Measurements from ENCODE around the gene PBX1. TPM values are rescaled to one million over a fixed set of nuclear protein-coding genes. Genes with fewer than 3 reads are reported as not detected.
"Not testable (repeated sequence)": the region's sequence is repeated elsewhere in the genome, so short reads cannot be mapped to it uniquely, and the experiment has no call there.

The PBX1 gene
- total RNA-seq, 1 donor from 2014 or later: 29.7 TPM

DNA sequence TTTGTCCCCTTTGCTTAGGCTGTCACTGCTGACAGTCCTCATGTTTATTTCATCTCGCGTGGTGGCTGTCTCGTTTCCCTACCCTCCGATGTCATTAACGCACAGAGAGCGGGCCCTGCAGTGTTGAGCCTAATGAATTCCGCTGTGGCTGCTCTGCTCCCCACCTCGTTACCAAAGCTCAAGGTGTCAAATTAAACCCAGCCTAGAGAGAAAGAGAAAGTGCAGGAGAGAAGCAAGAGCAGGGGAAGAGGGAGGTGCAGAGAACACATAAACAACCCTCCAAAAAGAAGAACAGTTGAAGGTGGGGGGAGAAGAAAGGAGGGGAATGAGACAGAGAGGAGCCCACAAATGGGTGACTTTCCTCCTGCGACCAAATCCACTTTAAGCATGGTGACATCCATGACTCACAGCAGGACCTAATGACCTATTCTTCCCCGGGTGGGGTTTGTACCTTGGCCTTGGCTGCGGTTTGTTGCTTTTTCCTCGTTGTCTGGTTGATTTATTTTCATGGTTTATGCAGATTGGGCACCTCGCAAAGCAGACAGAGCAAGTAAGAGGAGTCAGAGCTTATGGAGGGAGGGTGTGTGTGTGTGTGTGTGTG, 92.5 kb downstream of the PBX1 start:
- H3K9me3 Mint-ChIP-seq (ENCODE audit: unreplicated experiment): no peaks in the 10 kb centered on the region
- no peaks in the 10 kb centered on the region for H3K36me3 Mint-ChIP-seq (ENCODE audit: unreplicated experiment)
- H3K4me3 Mint-ChIP-seq (ENCODE audit: unreplicated experiment): no peak overlapping the region
- TF ChIP-seq, protein P1, sequence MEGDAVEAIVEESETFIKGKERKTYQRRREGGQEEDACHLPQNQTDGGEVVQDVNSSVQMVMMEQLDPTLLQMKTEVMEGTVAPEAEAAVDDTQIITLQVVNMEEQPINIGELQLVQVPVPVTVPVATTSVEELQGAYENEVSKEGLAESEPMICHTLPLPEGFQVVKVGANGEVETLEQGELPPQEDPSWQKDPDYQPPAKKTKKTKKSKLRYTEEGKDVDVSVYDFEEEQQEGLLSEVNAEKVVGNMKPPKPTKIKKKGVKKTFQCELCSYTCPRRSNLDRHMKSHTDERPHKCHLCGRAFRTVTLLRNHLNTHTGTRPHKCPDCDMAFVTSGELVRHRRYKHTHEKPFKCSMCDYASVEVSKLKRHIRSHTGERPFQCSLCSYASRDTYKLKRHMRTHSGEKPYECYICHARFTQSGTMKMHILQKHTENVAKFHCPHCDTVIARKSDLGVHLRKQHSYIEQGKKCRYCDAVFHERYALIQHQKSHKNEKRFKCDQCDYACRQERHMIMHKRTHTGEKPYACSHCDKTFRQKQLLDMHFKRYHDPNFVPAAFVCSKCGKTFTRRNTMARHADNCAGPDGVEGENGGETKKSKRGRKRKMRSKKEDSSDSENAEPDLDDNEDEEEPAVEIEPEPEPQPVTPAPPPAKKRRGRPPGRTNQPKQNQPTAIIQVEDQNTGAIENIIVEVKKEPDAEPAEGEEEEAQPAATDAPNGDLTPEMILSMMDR (IDR thresholded peaks at IDR 0.05): no peak
- no peak for DNase-seq (ENCODE audit: extremely low spot score, unreplicated experiment)
- H3K4me1 Mint-ChIP-seq (ENCODE audit: unreplicated experiment): peaks cover 21% of the 10 kb centered on the region
- no peaks in the 10 kb centered on the region for H3K27me3 Mint-ChIP-seq (ENCODE audit: unreplicated experiment)
- H3K27ac Mint-ChIP-seq (ENCODE audit: unreplicated experiment): no peak overlapping the region

DNA sequence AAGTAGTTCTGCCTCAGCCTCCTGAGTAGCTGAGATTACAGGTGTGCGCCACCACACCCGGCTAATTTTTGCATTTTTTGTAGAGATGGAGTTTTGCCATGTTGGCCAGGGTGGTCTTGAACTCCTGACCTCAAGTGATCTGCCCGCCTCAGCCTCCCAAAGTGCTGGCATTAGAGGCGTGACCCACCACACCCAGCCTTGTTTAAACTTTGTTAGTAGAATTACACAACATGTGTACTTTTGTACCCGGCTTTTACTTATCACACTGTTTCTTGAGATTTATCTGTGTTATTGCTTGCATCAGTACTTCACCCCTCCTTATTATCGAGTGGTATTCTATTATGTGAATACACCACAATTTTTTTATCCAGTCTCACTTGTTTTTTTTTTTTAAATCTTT, 94.0 kb downstream of the PBX1 start:
- H3K27ac Mint-ChIP-seq (ENCODE audit: unreplicated experiment); H3K4me3 Mint-ChIP-seq (ENCODE audit: unreplicated experiment); H3K36me3 Mint-ChIP-seq (ENCODE audit: unreplicated experiment); H3K9me3 Mint-ChIP-seq (ENCODE audit: unreplicated experiment); DNase-seq (ENCODE audit: extremely low spot score, unreplicated experiment); H3K27me3 Mint-ChIP-seq (ENCODE audit: unreplicated experiment): not testable (repeated sequence)
- H3K4me1 Mint-ChIP-seq (ENCODE audit: unreplicated experiment): peaks cover 19% of the 10 kb centered on the region

DNA sequence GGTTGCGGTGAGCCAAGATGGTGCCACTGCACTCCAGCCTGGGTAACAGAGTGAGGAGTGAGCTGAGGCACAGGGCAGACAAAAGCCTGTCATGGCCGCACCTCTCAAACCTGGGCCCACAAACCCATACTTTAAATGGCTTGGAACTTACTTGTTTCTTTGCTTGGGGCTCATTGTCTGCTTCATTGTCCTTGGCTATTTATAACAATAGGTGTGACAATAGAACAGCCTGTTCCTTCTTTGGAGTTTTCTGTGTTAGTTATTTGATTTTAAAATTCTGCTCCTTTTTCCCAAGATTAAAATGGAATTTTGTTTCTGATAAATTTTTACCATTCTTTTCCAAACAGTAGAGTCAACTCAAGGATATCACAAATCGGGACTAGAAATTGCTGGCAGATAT, 94.7 kb downstream of the PBX1 start:
- peaks cover 16% of the 10 kb centered on the region for H3K4me1 Mint-ChIP-seq (ENCODE audit: unreplicated experiment)
- no peak overlapping the region for H3K27ac Mint-ChIP-seq (ENCODE audit: unreplicated experiment)
- H3K27me3 Mint-ChIP-seq (ENCODE audit: unreplicated experiment): no peaks in the 10 kb centered on the region
- H3K9me3 Mint-ChIP-seq (ENCODE audit: unreplicated experiment): no peaks in the 10 kb centered on the region
- no peaks in the 10 kb centered on the region for H3K36me3 Mint-ChIP-seq (ENCODE audit: unreplicated experiment)
- DNase-seq (ENCODE audit: extremely low spot score, unreplicated experiment): no peak
- TF ChIP-seq, protein P1 (IDR thresholded peaks at IDR 0.05): no peak
- no peak overlapping the region for H3K4me3 Mint-ChIP-seq (ENCODE audit: unreplicated experiment)

DNA sequence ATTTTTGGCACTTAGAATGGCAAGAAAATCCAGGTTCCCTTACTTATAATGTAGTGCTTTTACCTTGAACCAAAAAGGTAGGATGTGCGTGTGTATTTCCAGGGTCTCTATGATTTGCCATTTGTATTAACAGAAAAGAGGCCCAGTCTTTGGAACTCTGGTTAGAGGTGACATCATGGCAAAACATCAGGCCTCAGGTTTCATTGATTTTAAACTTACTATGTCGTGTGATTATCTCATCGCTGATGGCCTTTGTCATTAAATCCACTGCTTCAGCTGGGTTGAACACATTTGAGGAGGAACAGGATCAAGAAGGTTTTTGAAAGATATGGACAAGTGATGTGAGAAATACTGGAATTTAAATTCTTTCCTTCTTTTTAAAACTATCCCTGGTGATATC, 95.2 kb downstream of the PBX1 start:
- TF ChIP-seq, protein P1 (IDR thresholded peaks at IDR 0.05): no peak
- Mint-ChIP-seq H3K36me3 (ENCODE audit: unreplicated experiment) (no peaks in the 10 kb centered on the region), H3K4me3 (ENCODE audit: unreplicated experiment) (no peak overlapping the region), H3K27ac (ENCODE audit: unreplicated experiment) (no peak overlapping the region), H3K27me3 (ENCODE audit: unreplicated experiment) (no peaks in the 10 kb centered on the region), H3K9me3 (ENCODE audit: unreplicated experiment) (no peaks in the 10 kb centered on the region), H3K4me1 (ENCODE audit: unreplicated experiment) (peaks cover 14% of the 10 kb centered on the region)
- DNase-seq (ENCODE audit: extremely low spot score, unreplicated experiment): no peak

DNA sequence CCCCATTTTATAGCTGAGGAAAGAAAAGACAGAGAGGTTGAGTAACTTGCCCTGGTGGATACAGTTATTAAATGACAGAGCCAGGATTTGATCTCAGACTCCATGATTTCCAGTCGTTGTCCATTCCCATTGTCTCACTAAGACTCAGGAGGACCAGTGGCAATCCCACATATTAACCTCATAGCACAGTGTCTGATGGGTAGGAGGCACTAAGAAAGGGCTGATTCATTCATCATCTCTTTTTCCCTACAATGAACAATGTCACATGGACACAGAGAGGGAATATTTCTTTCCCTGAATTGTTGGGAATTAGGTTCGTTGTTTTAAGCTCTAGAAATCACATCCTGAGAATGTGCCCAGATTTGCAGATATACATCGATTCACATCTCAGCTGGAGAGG, 99.9 kb downstream of the PBX1 start:
- H3K4me3 Mint-ChIP-seq (ENCODE audit: unreplicated experiment): no peak overlapping the region
- H3K4me1 Mint-ChIP-seq (ENCODE audit: unreplicated experiment): no peaks in the 10 kb centered on the region
- no peak overlapping the region for H3K27ac Mint-ChIP-seq (ENCODE audit: unreplicated experiment)
- no peak for DNase-seq (ENCODE audit: extremely low spot score, unreplicated experiment)
- TF ChIP-seq, protein P1 (IDR thresholded peaks at IDR 0.05): no peak
- no peaks in the 10 kb centered on the region for H3K9me3 Mint-ChIP-seq (ENCODE audit: unreplicated experiment)
- H3K27me3 Mint-ChIP-seq (ENCODE audit: unreplicated experiment): no peaks in the 10 kb centered on the region
- no peaks in the 10 kb centered on the region for H3K36me3 Mint-ChIP-seq (ENCODE audit: unreplicated experiment)

Measured in osteocyte (in vitro differentiated cells).